ENCODE data around the gene DCAKD. TPM values are rescaled to one million over a fixed set of nuclear protein-coding genes. Genes with fewer than 3 reads are reported as not detected.
A peak's percentile ranks its signal among the peaks of the same experiment; 100 is the strongest.

The DCAKD gene
- total and polyA plus RNA-seq, 2 donors (not counting 3 experiments of a cell fraction or from before 2014, with no cell fraction given): 30.8 to 36.5 TPM

DNA sequence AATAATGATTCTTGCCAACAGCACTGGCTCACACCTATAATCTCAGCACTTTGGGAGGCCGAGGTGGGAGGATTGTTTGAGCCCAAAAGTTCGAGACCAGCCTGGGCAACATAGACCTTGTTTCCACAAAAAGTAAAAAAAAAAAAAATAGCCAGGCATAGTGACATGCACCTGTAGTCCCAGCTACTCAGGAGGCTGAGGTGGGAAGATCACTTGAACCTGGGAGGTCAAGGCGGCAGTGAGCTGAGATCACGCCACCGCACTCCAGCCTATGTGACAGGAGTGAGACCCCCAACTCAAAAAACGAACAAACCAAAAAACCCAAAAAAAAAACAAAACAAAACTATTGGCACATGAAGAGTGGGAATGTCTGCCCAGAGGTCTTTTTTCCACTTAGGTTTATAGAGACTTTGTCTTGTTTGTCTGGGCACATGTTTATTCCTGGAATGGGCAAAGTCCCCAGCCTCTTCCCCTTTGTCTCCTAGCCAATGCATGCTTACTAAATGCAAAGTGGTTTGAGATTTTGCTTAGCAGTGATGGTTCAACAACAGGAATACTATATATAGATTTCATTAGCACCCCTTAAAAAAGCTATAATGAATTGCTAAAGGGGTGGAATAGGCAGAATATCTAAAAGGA is 35.6 kb upstream of the DCAKD start:
- no peaks in the 10 kb centered on the region for H3K9me3 ChIP-seq (replicated peaks; ENCODE audit: control insufficient read depth, insufficient read depth, low read length)
- no peak for DNase-seq (ENCODE audit: low read depth, low spot score)
- no peak overlapping the region for H3K4me3 ChIP-seq (replicated peaks in 1 of 3; ENCODE audit: insufficient read depth in 1 of 3, low read depth in 1 of 3, low read length in 3 of 3)
- ChIA-PET POLR2A (no interaction called here), CTCF (interaction anchor here (1.9 kb wide), 1 partner anchor 12 kb away, joined by 4 read pairs; no protein-coding TSS in a partner anchor)
- H3K4me2 ChIP-seq (ENCODE audit: insufficient read depth, low read length): no peak overlapping the region
- FAIRE-seq: peak; percentile 28
- H3K36me3 ChIP-seq (ENCODE audit: control insufficient read depth in 2 of 2, extremely low read depth in 1 of 2, insufficient read depth in 2 of 2, low read length in 2 of 2): peaks cover 18 to 39% of the 10 kb centered on the region in 2 experiments
- BruUV-seq (replicated peaks): no TSS peak
- intact Hi-C loops (cut with micrococcal nuclease) (no loop called here), dilution Hi-C loops (cut with MboI; ENCODE audit: extremely low pct_ligation_motif_present, low sequenced_read_pairs) (no loop called here)
- H2AFZ ChIP-seq (ENCODE audit: low read depth, low read length): no peak overlapping the region
- H3K9me1 ChIP-seq (replicated peaks; ENCODE audit: control insufficient read depth, extremely low read depth, insufficient read depth, low read length): no peaks in the 10 kb centered on the region
- no peaks in the 10 kb centered on the region for H4K20me1 ChIP-seq (replicated peaks; ENCODE audit: control insufficient read depth, extremely low read depth, insufficient read depth, low read length)
- TF ChIP-seq POLR2A (IDR thresholded peaks at IDR 0.05; ENCODE audit: low read depth, low read length) (no peak), MAX (IDR thresholded peaks at IDR 0.05; ENCODE audit: insufficient read depth, insufficient read length) (no peak), GATA2 (IDR thresholded peaks at IDR 0.05; ENCODE audit: insufficient read depth, insufficient read length, low read depth, low read length) (no peak), JUN (IDR thresholded peaks at IDR 0.05; ENCODE audit: borderline replicate concordance, insufficient read depth, insufficient read length, low read depth) (no peak), EZH2 (IDR thresholded peaks at IDR 0.05; ENCODE audit: borderline replicate concordance, low read depth, low read length, severe bottlenecking) (no peak), POLR2AphosphoS5 (IDR thresholded peaks at IDR 0.05; ENCODE audit: insufficient read depth, low read depth, low read length) (no peak), MYC (IDR thresholded peaks at IDR 0.05; ENCODE audit: low read depth, low read length) (no peak), FOS (IDR thresholded peaks at IDR 0.05; ENCODE audit: borderline replicate concordance, insufficient read depth, low read length) (no peak)
- TF ChIP-seq, protein P1, sequence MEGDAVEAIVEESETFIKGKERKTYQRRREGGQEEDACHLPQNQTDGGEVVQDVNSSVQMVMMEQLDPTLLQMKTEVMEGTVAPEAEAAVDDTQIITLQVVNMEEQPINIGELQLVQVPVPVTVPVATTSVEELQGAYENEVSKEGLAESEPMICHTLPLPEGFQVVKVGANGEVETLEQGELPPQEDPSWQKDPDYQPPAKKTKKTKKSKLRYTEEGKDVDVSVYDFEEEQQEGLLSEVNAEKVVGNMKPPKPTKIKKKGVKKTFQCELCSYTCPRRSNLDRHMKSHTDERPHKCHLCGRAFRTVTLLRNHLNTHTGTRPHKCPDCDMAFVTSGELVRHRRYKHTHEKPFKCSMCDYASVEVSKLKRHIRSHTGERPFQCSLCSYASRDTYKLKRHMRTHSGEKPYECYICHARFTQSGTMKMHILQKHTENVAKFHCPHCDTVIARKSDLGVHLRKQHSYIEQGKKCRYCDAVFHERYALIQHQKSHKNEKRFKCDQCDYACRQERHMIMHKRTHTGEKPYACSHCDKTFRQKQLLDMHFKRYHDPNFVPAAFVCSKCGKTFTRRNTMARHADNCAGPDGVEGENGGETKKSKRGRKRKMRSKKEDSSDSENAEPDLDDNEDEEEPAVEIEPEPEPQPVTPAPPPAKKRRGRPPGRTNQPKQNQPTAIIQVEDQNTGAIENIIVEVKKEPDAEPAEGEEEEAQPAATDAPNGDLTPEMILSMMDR (IDR thresholded peaks at IDR 0.05; ENCODE audit: extremely low read depth in 1 of 2, insufficient read depth in 1 of 2, low read depth in 1 of 2, low read length in 2 of 2): no peak
- no peak overlapping the region for H3K27ac ChIP-seq (ENCODE audit: insufficient read depth, low read depth, low read length)
- H3K79me2 ChIP-seq (ENCODE audit: control insufficient read depth, insufficient read depth, low read length): no peaks in the 10 kb centered on the region
- H3K9ac ChIP-seq (replicated peaks; ENCODE audit: extremely low read depth, insufficient read depth, low read length): no peak overlapping the region
- H3K4me1 ChIP-seq (ENCODE audit: control insufficient read depth, extremely low read depth, insufficient read depth, low read length): peaks cover 4% of the 10 kb centered on the region
- no peaks in the 10 kb centered on the region for H3K27me3 ChIP-seq (ENCODE audit: control insufficient read depth in 2 of 2, insufficient read depth in 2 of 2, low read length in 2 of 2)
